Measurements from ENCODE around the gene CSMD2.

CSMD2 gene

GRCh38 chr1:34155860-34156259 lies 9.2 kb downstream of the CSMD2 start:
- Histone ChIP-seq H3K9me3 (ENCODE audit: insufficient read depth, low read depth, low read length) (no peaks in the 10 kb centered on the region), H3K4me3 (ENCODE audit: low read length) (no peak overlapping the region), H3K4me1 (ENCODE audit: insufficient read depth, low read length) (no peaks in the 10 kb centered on the region), H3K27me3 (ENCODE audit: insufficient read depth, low read length) (no peaks in the 10 kb centered on the region), H3K36me3 (ENCODE audit: insufficient read depth, low read length) (no peaks in the 10 kb centered on the region; the same call in 1 of the 2 replicates), H3K9ac (ENCODE audit: low read depth, low read length) (no peak overlapping the region), H3K27ac (ENCODE audit: low read depth, low read length) (no peak overlapping the region)
- 93% methylated on average over 2 of the region's 2 CpGs for WGBS

GRCh38 chr1:34153246-34153645 lies 11.8 kb downstream of the CSMD2 start:
- H3K4me3 ChIP-seq (ENCODE audit: low read length), result no peak overlapping the region
- 95% methylated on average over 4 of the region's 4 CpGs for WGBS
- no peak overlapping the region for H3K27ac ChIP-seq (ENCODE audit: low read depth, low read length)
- H3K9ac ChIP-seq (ENCODE audit: low read depth, low read length), result no peak overlapping the region
- H3K27me3 ChIP-seq (ENCODE audit: insufficient read depth, low read length), result no peaks in the 10 kb centered on the region
- no peaks in the 10 kb centered on the region; the same call in 1 of the 2 replicates for H3K36me3 ChIP-seq (ENCODE audit: insufficient read depth, low read length)
- H3K4me1 ChIP-seq (ENCODE audit: insufficient read depth, low read length), result peaks cover 7% of the 10 kb centered on the region
- H3K9me3 ChIP-seq (ENCODE audit: insufficient read depth, low read depth, low read length), result no peaks in the 10 kb centered on the region

DNA sequence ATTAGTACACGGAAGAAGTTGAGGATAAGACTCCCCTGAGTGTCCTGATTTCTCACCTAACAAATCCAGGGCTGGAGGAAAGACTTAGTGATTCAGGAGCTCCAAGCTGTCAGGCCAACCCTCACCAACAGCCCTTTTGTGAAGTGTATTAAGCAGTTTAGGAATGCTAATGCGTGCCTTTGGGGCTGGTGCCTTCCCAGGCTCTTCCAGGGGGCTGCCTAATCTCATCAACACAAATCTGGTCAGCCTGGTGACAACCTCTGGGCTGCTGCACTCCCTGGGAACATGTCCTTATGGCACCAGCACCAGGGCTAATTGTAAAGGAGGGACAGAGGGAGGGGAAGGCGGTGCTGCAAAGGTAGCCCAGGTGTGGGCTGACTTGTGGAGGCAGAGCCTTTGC lies 15.5 kb downstream of the CSMD2 start:
- H3K4me1 ChIP-seq (ENCODE audit: insufficient read depth, low read length), result peaks cover 14% of the 10 kb centered on the region
- H3K9me3 ChIP-seq (ENCODE audit: insufficient read depth, low read depth, low read length), result no peaks in the 10 kb centered on the region
- H3K36me3 ChIP-seq (ENCODE audit: insufficient read depth, low read length), result no peaks in the 10 kb centered on the region; the same call in 1 of the 2 replicates
- H3K9ac ChIP-seq (ENCODE audit: low read depth, low read length), result no peak overlapping the region
- H3K4me3 ChIP-seq (ENCODE audit: low read length), result no peak overlapping the region
- no peaks in the 10 kb centered on the region for H3K27me3 ChIP-seq (ENCODE audit: insufficient read depth, low read length)
- H3K27ac ChIP-seq (ENCODE audit: low read depth, low read length), result peak overlapping the region; percentile 83
- 7% methylated on average over 3 of the region's 3 CpGs for WGBS

- H3K9me3 ChIP-seq (ENCODE audit: insufficient read depth, low read depth, low read length), result no peaks in the 10 kb centered on the region
- no peaks in the 10 kb centered on the region for H3K27me3 ChIP-seq (ENCODE audit: insufficient read depth, low read length)
- no peak overlapping the region for H3K27ac ChIP-seq (ENCODE audit: low read depth, low read length)
- H3K4me3 ChIP-seq (ENCODE audit: low read length), result no peak overlapping the region
- no peaks in the 10 kb centered on the region; the same call in 1 of the 2 replicates for H3K36me3 ChIP-seq (ENCODE audit: insufficient read depth, low read length)
- peaks cover 14% of the 10 kb centered on the region for H3K4me1 ChIP-seq (ENCODE audit: insufficient read depth, low read length)
- H3K9ac ChIP-seq (ENCODE audit: low read depth, low read length), result no peak overlapping the region
- 51% methylated on average over 4 of the region's 4 CpGs for WGBS
These were observed 17.7 kb downstream of the CSMD2 start for GRCh38 chr1:34147301-34147700.

DNA sequence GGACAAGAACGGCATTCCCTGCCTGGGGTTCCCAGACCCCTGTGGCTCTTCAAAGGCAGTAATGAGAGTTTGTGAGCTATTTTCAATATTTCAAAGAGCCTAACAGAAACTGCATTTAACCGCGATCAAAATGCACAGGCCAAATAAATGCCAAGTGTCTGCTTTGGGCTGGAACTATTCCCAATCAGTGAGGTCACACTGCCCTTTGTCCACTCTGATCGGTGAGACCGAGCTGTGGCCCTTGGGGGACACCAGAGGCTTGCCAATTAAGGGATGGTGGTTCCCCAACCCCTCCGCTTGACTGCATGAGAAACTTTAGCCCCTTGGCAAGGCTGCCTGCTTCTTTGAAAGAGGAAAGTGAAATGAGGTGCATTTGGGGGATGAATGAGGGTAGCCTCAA lies 20.3 kb downstream of the CSMD2 start:
- H3K27ac ChIP-seq (ENCODE audit: low read depth, low read length), result no peak overlapping the region
- H3K9me3 ChIP-seq (ENCODE audit: insufficient read depth, low read depth, low read length), result no peaks in the 10 kb centered on the region
- no peak overlapping the region for H3K4me3 ChIP-seq (ENCODE audit: low read length)
- 95% methylated on average over 6 of the region's 6 CpGs for WGBS
- H3K4me1 ChIP-seq (ENCODE audit: insufficient read depth, low read length), result peaks cover 13% of the 10 kb centered on the region
- H3K36me3 ChIP-seq (ENCODE audit: insufficient read depth, low read length), result no peaks in the 10 kb centered on the region; the same call in 1 of the 2 replicates
- no peaks in the 10 kb centered on the region for H3K27me3 ChIP-seq (ENCODE audit: insufficient read depth, low read length)
- H3K9ac ChIP-seq (ENCODE audit: low read depth, low read length), result no peak overlapping the region

- WGBS, result 100% methylated on average over 2 of the region's 2 CpGs
These were observed 21.1 kb downstream of the CSMD2 start for GRCh38 chr1:34143975-34144374.

DNA sequence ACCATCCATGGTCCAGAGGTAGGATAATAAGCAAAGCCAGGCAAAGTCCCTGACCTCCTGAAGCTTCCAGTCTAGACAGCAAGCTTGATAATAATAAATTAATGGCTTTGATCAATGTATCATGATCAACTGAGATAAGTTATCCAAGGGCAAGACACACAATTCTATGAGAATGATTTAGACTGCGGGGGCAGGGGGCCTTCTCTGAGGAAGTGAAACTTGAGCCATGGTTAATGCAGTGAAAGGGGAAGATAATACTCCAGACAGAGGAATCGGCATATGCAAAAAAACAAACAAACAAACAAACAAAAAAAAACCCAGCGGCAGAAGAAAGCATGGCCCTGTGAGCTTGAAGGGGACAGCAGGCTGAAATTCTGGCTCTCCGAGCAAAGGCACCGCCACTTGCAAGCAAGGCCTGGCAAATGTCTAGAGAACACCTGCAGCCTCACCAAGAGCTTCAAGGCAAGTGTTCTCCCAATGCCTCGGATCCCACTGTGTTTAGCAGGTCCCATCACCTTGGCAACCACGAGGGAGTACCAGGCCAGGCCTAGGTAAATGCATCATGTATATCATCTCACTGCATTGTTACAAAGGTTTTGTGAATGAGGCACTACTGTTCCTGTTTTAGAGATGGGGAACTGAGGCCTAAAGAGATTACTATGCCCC lies 24.9 kb downstream of the CSMD2 start:
- H3K27me3 ChIP-seq (ENCODE audit: insufficient read depth, low read length), result no peaks in the 10 kb centered on the region
- H3K9me3 ChIP-seq (ENCODE audit: insufficient read depth, low read depth, low read length), result no peaks in the 10 kb centered on the region
- H3K4me1 ChIP-seq (ENCODE audit: insufficient read depth, low read length), result no peaks in the 10 kb centered on the region; the same call in 1 of the 2 replicates
- H3K36me3 ChIP-seq (ENCODE audit: insufficient read depth, low read length), result no peaks in the 10 kb centered on the region; the same call in 1 of the 2 replicates
- 65% methylated on average over 6 of the region's 7 CpGs for WGBS
- no peak overlapping the region for H3K4me3 ChIP-seq (ENCODE audit: low read length)
- H3K9ac ChIP-seq (ENCODE audit: low read depth, low read length), result no peak overlapping the region
- H3K27ac ChIP-seq (ENCODE audit: low read depth, low read length), result no peak overlapping the region

More at GRCh38 chr1:34143975-34144374, 21.1 kb downstream of the CSMD2 start:
- peaks cover 9% of the 10 kb centered on the region for H3K4me1 ChIP-seq (ENCODE audit: insufficient read depth, low read length)
- H3K36me3 ChIP-seq (ENCODE audit: insufficient read depth, low read length), result no peaks in the 10 kb centered on the region; the same call in 1 of the 2 replicates
- no peaks in the 10 kb centered on the region for H3K27me3 ChIP-seq (ENCODE audit: insufficient read depth, low read length)
- H3K27ac ChIP-seq (ENCODE audit: low read depth, low read length), result no peak overlapping the region
- no peaks in the 10 kb centered on the region for H3K9me3 ChIP-seq (ENCODE audit: insufficient read depth, low read depth, low read length)
- H3K9ac ChIP-seq (ENCODE audit: low read depth, low read length), result no peak overlapping the region
- H3K4me3 ChIP-seq (ENCODE audit: low read length), result no peak overlapping the region

- Histone ChIP-seq H3K9me3 (ENCODE audit: insufficient read depth, low read depth, low read length) (no peaks in the 10 kb centered on the region), H3K4me3 (ENCODE audit: low read length) (no peak overlapping the region), H3K36me3 (ENCODE audit: insufficient read depth, low read length) (no peaks in the 10 kb centered on the region), H3K27me3 (ENCODE audit: insufficient read depth, low read length) (no peaks in the 10 kb centered on the region), H3K9ac (ENCODE audit: low read depth, low read length) (no peak overlapping the region), H3K27ac (ENCODE audit: low read depth, low read length) (no peak overlapping the region), H3K4me1 (ENCODE audit: insufficient read depth, low read length) (no peaks in the 10 kb centered on the region; the same call in 1 of the 2 replicates)
- 95% methylated on average over 3 of the region's 3 CpGs for WGBS
These were observed 27.6 kb downstream of the CSMD2 start for GRCh38 chr1:34137411-34137810.

GRCh38 chr1:34132161-34132420 lies 32.9 kb downstream of the CSMD2 start:
- Histone ChIP-seq H3K27me3 (ENCODE audit: insufficient read depth, low read length) (no peaks in the 10 kb centered on the region), H3K4me1 (ENCODE audit: insufficient read depth, low read length) (no peaks in the 10 kb centered on the region), H3K27ac (ENCODE audit: low read depth, low read length) (no peak overlapping the region), H3K9me3 (ENCODE audit: insufficient read depth, low read depth, low read length) (no peaks in the 10 kb centered on the region), H3K4me3 (ENCODE audit: low read length) (no peak overlapping the region), H3K36me3 (ENCODE audit: insufficient read depth, low read length) (no peaks in the 10 kb centered on the region), H3K9ac (ENCODE audit: low read depth, low read length) (no peak overlapping the region)
- 89% methylated on average over 4 of the region's 4 CpGs for WGBS

- Histone ChIP-seq H3K4me1 (ENCODE audit: insufficient read depth, low read length) (no peaks in the 10 kb centered on the region), H3K27ac (ENCODE audit: low read depth, low read length) (no peak overlapping the region), H3K4me3 (ENCODE audit: low read length) (no peak overlapping the region), H3K9me3 (ENCODE audit: insufficient read depth, low read depth, low read length) (no peaks in the 10 kb centered on the region), H3K9ac (ENCODE audit: low read depth, low read length) (no peak overlapping the region), H3K36me3 (ENCODE audit: insufficient read depth, low read length) (no peaks in the 10 kb centered on the region), H3K27me3 (ENCODE audit: insufficient read depth, low read length) (no peaks in the 10 kb centered on the region)
- WGBS, result 92% methylated on average over 3 of the region's 3 CpGs
These were observed 33.5 kb downstream of the CSMD2 start for GRCh38 chr1:34131396-34132160.

- no peaks in the 10 kb centered on the region for H3K36me3 ChIP-seq (ENCODE audit: insufficient read depth, low read length)
- H3K27me3 ChIP-seq (ENCODE audit: insufficient read depth, low read length), result no peaks in the 10 kb centered on the region
These were observed 34.7 kb downstream of the CSMD2 start for GRCh38 chr1:34130306-34130705.

More at GRCh38 chr1:34130306-34130705, 34.7 kb downstream of the CSMD2 start:
- no peaks in the 10 kb centered on the region for H3K9me3 ChIP-seq (ENCODE audit: insufficient read depth, low read depth, low read length)
- no peak overlapping the region for H3K9ac ChIP-seq (ENCODE audit: low read depth, low read length)
- WGBS, result 87% methylated on average over 5 of the region's 5 CpGs
- H3K27ac ChIP-seq (ENCODE audit: low read depth, low read length), result no peak overlapping the region
- no peak overlapping the region for H3K4me3 ChIP-seq (ENCODE audit: low read length)
- no peaks in the 10 kb centered on the region for H3K4me1 ChIP-seq (ENCODE audit: insufficient read depth, low read length)

Data from HUES64 (cell line).